Femur (tissue), 1 donor: ENCODE data around the gene THSD4.
A peak's percentile ranks its signal among the peaks of the same experiment; 100 is the strongest.
"Not testable (repeated sequence)": the region's sequence is repeated elsewhere in the genome, so short reads cannot be mapped to it uniquely, and the experiment has no call there.

Source experiments
- DNase-seq: peaks from one replicate; pipeline ENCODE4 v3.0.0-alpha.2; 2017

Gene THSD4

DNA sequence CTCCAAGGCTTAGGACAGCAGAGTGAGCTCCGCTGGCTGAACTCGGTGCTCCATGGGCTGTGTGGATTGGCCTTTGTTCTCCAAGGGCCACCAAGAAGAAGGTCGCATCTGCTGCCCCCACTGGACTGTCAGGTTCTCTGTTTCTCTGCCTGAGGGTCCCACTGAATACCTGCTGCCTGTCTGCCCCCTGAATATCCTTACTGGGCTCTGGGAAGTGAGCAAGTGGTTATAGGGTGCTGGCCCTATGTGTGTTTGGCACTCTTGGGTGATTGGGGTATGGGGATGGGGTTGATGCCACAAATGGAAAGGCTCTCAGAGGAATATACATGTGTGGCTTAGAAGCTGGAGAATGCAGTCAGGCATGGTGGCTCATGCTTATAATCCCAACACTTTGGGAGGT lies 82.3 kb downstream of the THSD4 start:
- DNase-seq: no peak

DNA sequence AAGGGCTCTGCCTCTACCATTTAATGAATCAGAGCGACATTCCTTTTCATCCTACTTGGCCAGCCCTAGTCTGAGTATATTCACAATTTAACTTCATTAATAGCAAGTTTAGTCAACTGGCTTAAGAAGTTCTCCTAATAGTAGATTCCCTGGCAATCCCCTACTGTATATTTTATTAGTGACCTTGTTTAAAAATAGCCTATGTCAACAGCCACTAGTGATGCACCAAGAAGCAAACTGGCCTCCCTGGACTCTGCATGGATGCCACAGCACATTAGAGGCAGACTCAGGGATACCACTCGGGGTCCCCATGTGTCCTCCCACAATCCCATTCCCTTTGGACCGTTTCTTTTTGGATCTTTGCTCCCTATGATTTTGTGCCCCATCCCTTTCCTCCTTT lies 83.6 kb downstream of the THSD4 start:
- DNase-seq: no peak

GRCh38 chr15:71199384-71200351 lies 84.4 kb downstream of the THSD4 start:
- DNase-seq: no peak

DNA sequence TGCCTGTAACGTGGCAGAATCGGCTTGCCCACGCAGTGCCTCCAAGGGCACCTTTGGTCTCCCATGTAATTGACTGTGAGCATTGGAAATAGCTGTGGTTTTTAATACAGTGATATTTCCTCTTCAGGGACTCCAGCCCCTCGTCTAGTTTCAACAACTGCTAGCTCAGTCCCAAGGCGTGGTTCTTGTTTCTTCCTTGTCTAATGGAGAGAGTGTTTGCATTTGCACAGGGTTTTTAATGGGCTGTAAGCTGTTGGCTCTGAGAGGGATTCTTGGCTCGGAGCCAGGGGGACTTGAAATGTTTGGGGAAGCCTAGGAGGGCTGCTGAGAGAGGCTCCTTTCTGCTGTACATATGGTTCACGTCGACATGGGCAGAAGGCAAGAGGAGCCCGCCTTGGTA lies 86.2 kb downstream of the THSD4 start:
- peak; percentile 69 for DNase-seq

DNA sequence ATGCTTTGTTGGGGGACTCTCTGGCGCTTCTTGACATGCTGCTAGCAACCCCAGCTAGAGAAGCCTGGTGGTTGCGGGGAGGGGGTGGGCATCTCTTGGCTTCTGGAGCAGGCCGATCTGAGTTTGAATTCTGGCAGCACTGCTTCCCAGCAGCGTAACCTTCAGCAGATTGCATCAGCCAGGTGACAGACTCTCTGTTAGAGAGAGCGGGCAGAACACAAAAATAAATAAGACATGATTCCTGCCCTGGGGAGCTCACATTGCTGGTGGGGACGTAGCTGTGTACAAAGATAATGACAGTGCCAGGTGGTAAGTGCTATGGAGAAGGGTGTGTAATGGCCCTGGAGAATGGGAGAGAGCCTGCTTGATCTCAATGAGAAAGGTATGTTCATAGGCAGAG lies 87.4 kb downstream of the THSD4 start:
- no peak for DNase-seq

DNA sequence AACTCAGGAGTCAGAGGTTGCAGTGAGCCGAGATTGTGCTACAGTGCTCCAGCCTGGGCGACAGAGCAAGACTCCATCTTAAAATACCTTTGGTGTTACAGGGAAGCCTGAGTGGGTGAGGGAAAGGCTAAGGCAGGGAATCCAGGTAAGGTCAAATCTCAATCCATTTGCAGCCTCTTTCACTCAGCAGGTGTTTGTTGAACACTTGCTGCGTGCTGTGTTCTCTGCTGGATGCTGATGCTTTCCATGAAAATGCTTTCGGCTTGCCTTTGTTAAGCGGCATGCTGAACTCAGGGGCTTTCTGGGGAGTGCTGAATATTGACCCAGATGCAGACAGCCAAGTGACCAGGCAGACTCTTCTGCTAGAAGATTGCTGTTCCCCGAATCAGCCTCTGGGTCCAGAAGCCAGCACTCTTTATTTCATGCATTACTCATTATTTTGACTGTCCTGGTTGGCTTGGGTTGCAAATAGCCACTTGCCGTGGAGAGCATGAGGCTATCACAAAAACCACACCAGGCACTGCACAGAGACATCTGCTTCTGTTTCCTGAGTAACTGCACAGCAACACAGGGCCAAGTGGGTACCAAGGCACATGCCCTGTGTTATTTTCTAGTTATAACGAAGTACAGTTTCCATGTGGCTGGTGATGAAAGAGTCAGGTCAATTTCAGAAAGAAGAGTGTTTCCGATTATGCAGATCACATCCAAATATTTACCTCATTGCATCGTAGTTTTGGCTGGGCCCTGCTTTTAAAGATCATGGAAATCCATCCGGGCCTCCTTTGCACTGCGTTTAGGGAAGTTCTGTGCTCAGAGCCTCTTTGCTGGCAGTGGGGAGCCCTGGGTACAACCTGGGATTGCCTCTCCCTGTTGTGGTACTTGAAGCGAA lies 88.6 kb downstream of the THSD4 start:
- no peak for DNase-seq

- DNase-seq: no peak
Measured at GRCh38 chr15:71207141-71207540, 91.9 kb downstream of the THSD4 start.

DNA sequence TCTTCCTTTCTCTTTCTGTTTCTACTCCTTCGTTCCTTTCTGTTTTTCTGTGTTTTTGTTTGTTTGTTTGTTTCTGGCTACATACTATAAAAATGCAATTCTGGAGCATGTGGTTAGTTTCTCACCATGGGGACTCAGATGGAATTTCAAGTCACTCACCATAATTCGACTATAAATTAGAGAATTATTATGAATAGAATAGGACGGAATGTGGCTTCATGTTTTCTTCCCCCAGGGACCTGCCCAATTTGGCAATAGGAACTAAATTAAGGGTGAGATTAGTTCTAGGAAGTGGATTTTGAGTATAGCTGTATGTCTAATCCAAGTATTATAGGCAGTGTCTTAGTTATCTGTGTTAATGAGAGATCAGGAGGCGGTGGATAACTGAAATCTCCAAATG lies 96.9 kb downstream of the THSD4 start:
- DNase-seq: no peak

DNA sequence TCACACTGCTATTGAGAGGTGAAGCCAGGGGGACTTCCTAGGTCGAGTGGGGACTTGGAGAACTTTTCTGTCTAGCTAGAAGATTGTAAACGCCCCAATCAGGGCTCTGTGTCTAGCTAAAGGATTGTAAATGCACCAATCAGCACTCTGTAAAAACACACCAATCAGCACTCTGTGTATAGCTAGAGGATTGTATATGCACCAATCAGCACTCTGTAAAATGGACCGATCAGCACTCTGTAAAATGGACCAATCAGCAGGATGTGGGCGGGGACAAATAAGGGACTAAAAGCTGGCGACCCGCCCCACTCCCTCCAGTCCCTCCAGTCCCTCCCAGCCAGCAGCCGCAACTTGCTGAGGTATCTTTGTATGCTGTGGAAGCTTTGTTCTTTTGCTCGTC lies 98.7 kb downstream of the THSD4 start:
- not testable (repeated sequence) for DNase-seq

DNA sequence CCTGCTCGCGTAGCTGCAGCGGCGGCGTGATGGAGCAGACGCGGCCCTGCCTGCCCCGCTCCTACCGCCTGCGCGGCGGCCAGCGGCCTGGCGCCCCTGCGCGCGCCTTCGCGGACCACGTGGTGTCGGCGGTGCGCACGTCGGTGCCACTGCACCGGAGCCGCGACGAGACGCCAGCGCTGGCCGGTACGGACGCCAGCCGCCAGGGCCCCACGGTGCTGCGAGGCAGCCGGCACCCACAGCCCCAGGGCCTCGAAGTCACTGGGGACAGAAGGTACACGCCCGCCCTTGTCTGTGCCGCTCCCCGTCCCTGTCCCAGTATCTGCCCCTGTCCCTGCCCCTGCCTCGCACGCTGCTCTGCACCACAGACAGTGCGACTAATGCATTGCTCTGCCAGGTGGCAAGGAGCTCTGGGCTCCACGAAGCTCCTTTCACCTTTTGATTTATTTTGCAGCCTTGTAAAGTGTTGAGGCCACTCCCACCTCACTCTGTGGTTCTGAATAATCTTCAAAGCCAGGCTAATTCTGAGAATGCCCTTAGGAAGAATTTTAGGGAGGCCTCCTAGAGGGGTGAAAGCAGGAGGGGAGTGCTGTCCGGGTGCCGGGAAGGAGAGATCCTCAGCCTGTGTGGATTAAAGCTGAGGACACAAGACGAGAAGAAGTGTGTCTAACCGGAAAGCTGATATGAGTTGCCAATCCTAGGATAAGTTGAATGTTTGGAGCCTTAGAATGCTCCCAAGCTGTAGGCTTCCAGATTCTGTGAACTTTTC lies 100.0 kb downstream of the THSD4 start:
- no peak for DNase-seq

DNA sequence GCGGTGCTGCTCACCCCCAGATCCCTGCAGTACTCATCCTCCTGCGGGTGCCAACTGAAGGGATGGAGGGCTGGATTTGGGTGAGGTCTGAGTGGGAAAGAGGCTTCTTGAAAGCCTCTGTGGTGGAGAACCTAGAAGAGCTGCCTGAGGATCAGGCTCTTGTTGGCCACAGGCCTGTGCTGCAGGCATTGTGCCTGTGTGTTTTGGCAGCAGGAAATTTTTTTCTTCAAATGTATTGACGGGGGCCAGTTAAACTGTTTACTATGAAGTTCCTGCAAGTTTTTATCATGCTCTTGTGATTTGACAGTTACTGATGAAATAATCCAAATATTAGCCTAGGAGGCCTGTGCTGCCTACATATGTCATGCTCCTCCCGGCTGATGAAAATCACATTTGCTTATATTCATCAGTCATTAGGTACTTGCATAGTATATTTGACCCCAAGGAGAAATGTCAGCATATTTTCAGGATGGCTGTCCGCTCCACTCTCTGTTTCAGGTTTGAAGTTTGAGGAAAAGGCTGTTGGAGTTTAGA lies 103.1 kb downstream of the THSD4 start:
- peak; percentile 40 for DNase-seq

DNA sequence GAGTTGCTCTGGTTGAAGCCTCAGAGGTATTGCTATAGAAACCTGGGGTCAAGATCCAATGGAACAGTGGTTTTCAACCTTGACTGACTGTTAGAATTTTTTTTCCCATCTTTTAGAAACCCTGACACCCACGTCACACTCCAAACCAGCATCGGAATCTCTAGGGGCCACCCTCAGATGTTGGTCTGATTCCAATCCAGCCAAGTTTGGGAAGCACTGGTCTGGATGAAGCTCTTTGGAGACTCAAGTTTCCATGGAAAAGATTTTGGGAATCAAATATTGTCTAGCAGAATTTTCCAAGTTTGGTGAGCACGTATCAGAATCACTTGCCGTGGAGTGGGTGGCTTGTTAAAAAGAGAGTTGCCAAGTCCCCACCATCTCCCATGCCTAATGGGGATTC lies 103.8 kb downstream of the THSD4 start:
- DNase-seq: no peak

GRCh38 chr15:71219645-71220044 lies 104.4 kb downstream of the THSD4 start:
- DNase-seq: no peak

- DNase-seq: no peak
Measured at GRCh38 chr15:71220828-71221227, 105.6 kb downstream of the THSD4 start.

DNA sequence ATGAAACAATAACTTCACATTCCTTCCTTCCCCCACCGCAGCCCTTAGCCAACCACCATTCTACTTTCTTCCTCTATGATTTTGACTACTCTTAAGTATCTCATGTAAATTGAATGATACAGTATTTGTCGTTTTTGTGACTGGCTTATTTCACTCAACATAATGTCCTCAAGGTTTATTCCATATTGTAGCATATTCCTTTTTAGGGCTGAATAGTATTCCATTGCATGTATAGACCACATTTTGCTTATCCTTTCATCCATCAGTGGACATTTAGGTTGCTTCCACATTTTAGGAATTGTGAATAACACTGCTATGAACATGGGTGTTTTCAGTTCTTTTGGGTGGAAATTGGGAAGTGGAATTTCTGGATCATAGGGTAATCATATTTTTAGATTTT lies 106.1 kb downstream of the THSD4 start:
- no peak for DNase-seq

- DNase-seq: no peak
Measured at GRCh38 chr15:71223516-71223915, 108.2 kb downstream of the THSD4 start.

GRCh38 chr15:71224024-71224423 lies 108.8 kb downstream of the THSD4 start:
- DNase-seq: no peak

DNA sequence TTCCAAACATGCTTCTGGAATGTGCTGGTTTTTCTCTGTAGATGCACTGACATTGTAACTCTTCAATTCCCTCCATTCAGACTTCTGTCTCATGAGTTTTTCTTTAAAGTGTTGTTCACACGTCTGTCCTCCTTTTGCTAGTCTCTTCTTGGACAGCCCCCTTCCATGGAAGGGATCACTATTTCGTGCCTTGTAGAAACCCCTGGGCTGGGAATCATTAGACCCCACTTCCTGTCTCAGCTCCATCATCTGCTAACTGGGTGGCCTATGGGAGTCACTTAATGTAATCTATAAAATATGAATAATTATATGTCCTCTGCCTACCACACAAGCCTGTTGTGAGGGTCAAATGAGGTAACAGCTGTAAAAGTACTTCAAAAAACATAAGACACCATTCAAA lies 110.6 kb downstream of the THSD4 start:
- DNase-seq: no peak

DNA sequence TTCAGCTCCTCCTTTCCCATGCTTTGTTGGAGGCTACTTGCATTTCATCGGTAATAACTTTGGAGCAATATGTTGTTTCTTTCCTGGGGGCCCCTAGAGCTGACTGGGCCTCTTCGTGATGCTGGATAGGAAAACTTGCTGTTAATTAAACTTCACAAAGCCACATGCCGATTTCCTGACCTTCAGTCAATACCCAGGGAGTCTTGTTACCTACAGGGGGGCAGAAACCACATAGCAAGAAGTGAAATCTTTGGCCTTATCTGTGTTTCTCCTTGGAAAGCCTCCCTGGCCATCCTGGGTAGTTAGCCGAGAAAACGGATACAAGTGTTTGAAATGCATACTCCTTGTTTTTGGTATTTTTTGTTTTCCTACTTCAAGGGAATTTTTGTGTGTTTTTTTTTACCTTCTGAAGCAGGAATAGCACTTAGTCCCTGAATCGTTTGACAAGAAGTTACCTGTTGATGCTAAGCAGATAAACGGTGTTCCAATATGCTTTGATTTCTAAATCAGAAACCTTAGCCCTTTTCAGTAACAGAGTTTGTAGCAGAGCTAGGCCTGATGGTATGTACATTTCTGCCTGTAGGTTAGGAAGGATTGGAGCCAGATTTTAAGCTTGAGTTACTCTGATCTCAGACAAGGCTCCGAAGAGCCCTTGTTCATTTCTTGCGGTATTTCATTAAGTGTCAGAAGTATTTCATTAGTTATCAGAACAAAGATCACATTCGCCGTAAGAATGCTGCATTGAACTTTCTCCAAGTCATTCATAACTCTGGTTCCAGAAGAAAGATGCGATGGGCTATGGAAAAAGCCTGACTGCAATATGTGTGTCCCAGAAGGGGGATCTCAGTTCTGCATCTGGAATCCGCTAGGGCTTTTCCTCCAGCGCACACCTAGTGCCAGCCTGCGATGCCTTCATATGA lies 111.5 kb downstream of the THSD4 start:
- no peak for DNase-seq

GRCh38 chr15:71228403-71228802 lies 113.1 kb downstream of the THSD4 start:
- DNase-seq: no peak

DNA sequence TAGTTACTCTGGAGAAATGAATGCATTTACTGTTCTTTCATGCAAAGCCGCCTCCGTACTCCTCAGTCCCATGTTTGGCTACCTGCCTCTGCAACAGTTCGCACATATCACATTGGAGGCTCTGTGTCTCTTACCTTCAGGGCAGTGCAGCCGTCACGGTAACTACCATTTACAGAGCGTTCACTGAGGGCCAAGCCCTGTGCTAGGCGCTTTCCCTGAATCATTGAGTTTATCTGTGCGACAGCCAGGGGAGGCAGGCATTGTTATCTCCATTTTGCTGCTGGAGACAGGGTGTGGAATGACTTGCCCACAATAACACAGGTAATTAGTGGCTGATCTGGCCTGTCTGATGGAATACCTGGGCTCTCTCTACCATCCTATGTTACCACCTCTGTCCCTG lies 115.0 kb downstream of the THSD4 start:
- DNase-seq: no peak

DNA sequence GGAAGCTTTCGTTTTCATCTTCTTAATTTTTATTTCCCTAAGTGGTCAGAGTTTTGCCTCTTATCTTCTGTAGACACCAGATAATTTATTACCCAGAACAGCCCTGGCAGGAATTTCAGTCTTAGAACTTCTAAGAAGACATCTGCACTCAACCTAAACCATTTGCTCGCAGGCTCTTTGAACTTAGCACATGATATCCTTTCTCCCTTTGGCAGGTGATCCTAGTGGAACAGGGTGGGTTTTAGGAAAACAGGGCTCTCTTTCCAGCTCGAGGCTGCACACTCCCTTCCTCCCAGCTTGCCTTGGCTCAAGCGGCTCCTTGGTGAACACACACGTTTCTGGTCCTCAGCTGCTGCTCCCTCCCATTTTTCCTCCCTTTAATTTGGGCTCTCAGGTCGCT lies 116.5 kb downstream of the THSD4 start:
- DNase-seq: peak; percentile 52
